Lower leg skin (tissue), 3 donors: ENCODE data around the gene SCGB1C1.

Experiments
- POLR2A ChIP-seq, 2 donors: fragments of 450-650 bp; IDR thresholded peaks; one replicate each; pipeline ENCODE4 v1.6.1; 2016 to 2017; ENCODE audit warnings: antibody characterized with exemption in 2 of 2, mild to moderate bottlenecking in 1 of 2, moderate library complexity in 1 of 2
- TF ChIP-seq, protein P1 (sequence below), 3 donors: fragments of 450-650 bp; IDR thresholded peaks; one replicate each; pipeline ENCODE4 v1.5.1; 2016; ENCODE audit warnings: antibody characterized with exemption in 3 of 3, mild to moderate bottlenecking in 3 of 3, moderate library complexity in 2 of 3

DNA sequence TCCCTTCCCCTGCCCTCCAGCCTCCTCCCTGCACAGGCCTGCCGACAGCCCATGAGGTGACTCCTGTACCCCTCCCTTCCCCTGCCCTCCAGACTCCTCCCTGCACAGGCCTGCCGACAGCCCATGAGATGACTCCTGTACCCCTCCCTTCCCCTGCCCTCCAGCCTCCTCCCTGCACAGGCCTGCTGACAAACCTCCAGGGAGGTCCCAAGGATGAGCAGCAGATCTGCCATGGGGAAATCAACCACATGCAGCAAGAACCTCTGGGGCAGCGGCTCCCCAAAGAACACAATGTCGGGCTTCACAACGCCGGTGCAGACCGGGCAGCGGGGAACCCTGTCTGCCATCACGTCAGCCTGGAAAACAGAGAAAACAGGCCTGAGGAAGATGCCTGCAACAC is 31.0 kb downstream of the SCGB1C1 start:
- TF ChIP-seq, protein P1, sequence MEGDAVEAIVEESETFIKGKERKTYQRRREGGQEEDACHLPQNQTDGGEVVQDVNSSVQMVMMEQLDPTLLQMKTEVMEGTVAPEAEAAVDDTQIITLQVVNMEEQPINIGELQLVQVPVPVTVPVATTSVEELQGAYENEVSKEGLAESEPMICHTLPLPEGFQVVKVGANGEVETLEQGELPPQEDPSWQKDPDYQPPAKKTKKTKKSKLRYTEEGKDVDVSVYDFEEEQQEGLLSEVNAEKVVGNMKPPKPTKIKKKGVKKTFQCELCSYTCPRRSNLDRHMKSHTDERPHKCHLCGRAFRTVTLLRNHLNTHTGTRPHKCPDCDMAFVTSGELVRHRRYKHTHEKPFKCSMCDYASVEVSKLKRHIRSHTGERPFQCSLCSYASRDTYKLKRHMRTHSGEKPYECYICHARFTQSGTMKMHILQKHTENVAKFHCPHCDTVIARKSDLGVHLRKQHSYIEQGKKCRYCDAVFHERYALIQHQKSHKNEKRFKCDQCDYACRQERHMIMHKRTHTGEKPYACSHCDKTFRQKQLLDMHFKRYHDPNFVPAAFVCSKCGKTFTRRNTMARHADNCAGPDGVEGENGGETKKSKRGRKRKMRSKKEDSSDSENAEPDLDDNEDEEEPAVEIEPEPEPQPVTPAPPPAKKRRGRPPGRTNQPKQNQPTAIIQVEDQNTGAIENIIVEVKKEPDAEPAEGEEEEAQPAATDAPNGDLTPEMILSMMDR (IDR thresholded peaks at IDR 0.05) = no peak
- TF ChIP-seq POLR2A (IDR thresholded peaks at IDR 0.05) = no peak
